T-cell (primary cell): ENCODE measurements around the gene GJA4. TPM values are rescaled to one million over a fixed set of nuclear protein-coding genes. Genes with fewer than 3 reads are reported as not detected.

Source experiments
- ATAC-seq, 4 experiments: fragments of 200-7000 bp in 3 of 4; fragments of 150-1000 bp in 1 of 4; cut with Tn5 transposase; replicated peaks in 1 of 4; 1 replicate in 3 of 4; 2 replicates in 1 of 4; pipeline ENCODE4 v1.10.0; 2021; ENCODE audit warnings: moderate library complexity in 3 of 4, mild to moderate bottlenecking in 2 of 4, moderate number of reproducible peaks in 1 of 4
- CTCF ChIA-PET, 2 donors: fragments of 300-600 bp; sonication (Branson Sonifier 250); formaldehyde crosslinking; loops; one replicate each; lab custom pipeline; 2022; ENCODE audit warnings: antibody characterized with exemption in 2 of 2; lab: Charles Lee
- POLR2A ChIA-PET, 2 donors: fragments of 300-600 bp; sonication (Branson Sonifier 250); formaldehyde crosslinking; loops; one replicate each; lab custom pipeline; 2022; ENCODE audit warnings: antibody characterized with exemption in 2 of 2; lab: Charles Lee
- DNase-seq, 35 experiments: peaks; one replicate each; pipeline versions ENCODE4 v3.0.0 to v3.0.0-alpha.2; 2013 to 2023
- H3K27ac ChIP-seq: one replicate; pipeline ENCODE4 v1.5.1; 2013; ENCODE audit warnings: low read length
- H3K27me3 ChIP-seq, 2 experiments: replicated peaks in 1 of 2; 1 replicate in 1 of 2; 2 replicates in 1 of 2; pipeline versions ENCODE4 v1.6.1 to v1.7.0; 2013; ENCODE audit warnings: low read length in 1 of 2, mixed read lengths in 1 of 2; ENCODE audit not compliant: control insufficient read depth in 2 of 2, insufficient read depth in 2 of 2; ENCODE audit errors: extremely low read depth in 1 of 2
- H3K36me3 ChIP-seq, 2 donors: 1 replicate in 1 of 2; 2 replicates in 1 of 2; pipeline versions ENCODE4 v1.6.1 to v1.7.0; 2013; ENCODE audit warnings: low read length in 1 of 2; ENCODE audit not compliant: control insufficient read depth in 2 of 2, insufficient read depth in 1 of 2; ENCODE audit errors: extremely low read depth in 1 of 2
- H3K4me1 ChIP-seq, 2 experiments: 1 replicate in 1 of 2; 2 replicates in 1 of 2; pipeline versions ENCODE4 v1.6.1 to v1.7.0; 2013; ENCODE audit warnings: low read length in 2 of 2, mixed read lengths in 1 of 2; ENCODE audit not compliant: insufficient read depth in 2 of 2, control insufficient read depth in 1 of 2; ENCODE audit errors: extremely low read depth in 1 of 2
- H3K4me3 ChIP-seq, 2 donors: 1 replicate in 1 of 2; 2 replicates in 1 of 2; pipeline versions ENCODE4 v1.5.1 to v1.7.0; 2013; ENCODE audit warnings: mild to moderate bottlenecking in 2 of 2, low read length in 1 of 2, moderate library complexity in 1 of 2; ENCODE audit not compliant: control insufficient read depth in 1 of 2; ENCODE audit errors: extremely low read depth in 1 of 2
- H3K9me3 ChIP-seq: 2 replicates; pipeline ENCODE4 v1.7.0; 2013
- H3K27ac Mint-ChIP-seq, 2 donors: one replicate each; pipeline ENCODE4 v1.8.0; 2020 to 2021; ENCODE audit warnings: mild to moderate bottlenecking in 2 of 2, mixed read lengths in 2 of 2
- H3K27me3 Mint-ChIP-seq, 2 donors: one replicate each; pipeline ENCODE4 v1.8.0; 2021 to 2022; ENCODE audit warnings: mixed read lengths in 2 of 2
- H3K36me3 Mint-ChIP-seq: one replicate; pipeline ENCODE4 v1.8.0; 2021; ENCODE audit warnings: mixed read lengths
- H3K4me1 Mint-ChIP-seq, 3 donors: one replicate each; pipeline ENCODE4 v1.8.0; 2020 to 2022; ENCODE audit warnings: mixed read lengths in 3 of 3, mild to moderate bottlenecking in 1 of 3
- H3K4me3 Mint-ChIP-seq, 3 donors: one replicate each; pipeline ENCODE4 v1.8.0; 2020 to 2022; ENCODE audit warnings: mild to moderate bottlenecking in 3 of 3, mixed read lengths in 3 of 3, moderate library complexity in 3 of 3
- H3K9me3 Mint-ChIP-seq, 3 donors: one replicate each; pipeline ENCODE4 v1.8.0; 2020 to 2022; ENCODE audit warnings: mixed read lengths in 3 of 3
- WGBS: methylation state at CpG from one replicate; pipeline ENCODE4 v1.1.5; 2013; ENCODE audit warnings: missing lambda C conversion rate; ENCODE audit not compliant: insufficient coverage; 5-methylcytosine and 5-hydroxymethylcytosine counted together
- total RNA-seq, 35 experiments: library from RNA in 6 of 35; stranded (reverse) in 6 of 35; fragments of 120-200 nt in 1 of 35; gene quantifications; one replicate each; pipeline versions ENCODE4 v1.2.1 to v1.2.4 and lab custom pipeline; 2013 to 2026

Gene GJA4
- total RNA-seq, 5 donors from 2014 or later (not counting 1 experiment from before 2014, with no cell fraction given), result not detected

- ATAC-seq, result no peak
- CTCF ChIA-PET, result no interaction called here
- peaks cover 7 to 68% of the 10 kb centered on the region in 2 experiments for H3K27me3 ChIP-seq
Observed at GRCh38 chr1:34780528-34780927, 12.3 kb upstream of the GJA4 start.

GRCh38 chr1:34781071-34781843 is 11.5 kb upstream of the GJA4 start, which contains the start of gene GJB3:
GJB3 (plus strand) TSS chr1:34781214; CDS start chr1:34784763, 3,549 bp downstream.
- Histone ChIP-seq H3K27ac (no peak within 1 kb of the TSS), H3K9me3 (no peaks in the 10 kb centered on the region), H3K36me3 (no peaks in the 10 kb centered on the region), H3K27me3 (peaks cover 7 to 76% of the 10 kb centered on the region in 2 experiments), H3K4me1 (peaks cover 0 to 11% of the 10 kb centered on the region in 2 experiments), H3K4me3 (peak within 1 kb of the TSS in 1 of 2 donors; percentile 38)
- DNase-seq (peak in 3 of 35 experiments; percentile 7 to 9 (median 7)), ATAC-seq (peak in 3 of 4 experiments; percentile 27 to 53 (median 48))
- H3K27ac Mint-ChIP-seq, result no peak within 1 kb of the TSS
- H3K4me3 Mint-ChIP-seq, result peak within 1 kb of the TSS in 1 of 3 donors; percentile 37
- ChIA-PET POLR2A (no interaction called here), CTCF (no interaction called here)
- 5% methylated on average over 60 of the region's 62 CpGs for WGBS
- no peaks in the 10 kb centered on the region for H3K9me3 Mint-ChIP-seq
- peaks cover 54 to 55% of the 10 kb centered on the region in 2 donors for H3K27me3 Mint-ChIP-seq
- H3K4me1 Mint-ChIP-seq, result peaks cover under 1 to 3% (median 2%) of the 10 kb centered on the region in 3 donors
- no peaks in the 10 kb centered on the region for H3K36me3 Mint-ChIP-seq

More at GRCh38 chr1:34780528-34780927, 12.3 kb upstream of the GJA4 start:
- H3K4me1 ChIP-seq, result peaks cover 0 to 9% of the 10 kb centered on the region in 2 experiments
- H3K9me3 Mint-ChIP-seq, result no peaks in the 10 kb centered on the region
- H3K36me3 Mint-ChIP-seq, result no peaks in the 10 kb centered on the region
- no peaks in the 10 kb centered on the region for H3K36me3 ChIP-seq
- DNase-seq, result no peak
- H3K27me3 Mint-ChIP-seq, result peaks cover 52 to 53% of the 10 kb centered on the region in 2 donors
- no peaks in the 10 kb centered on the region for H3K9me3 ChIP-seq
- H3K4me3 ChIP-seq, result no peak overlapping the region
- H3K4me1 Mint-ChIP-seq, result peaks cover 0 to 3% (median 2%) of the 10 kb centered on the region in 3 donors
- H3K27ac Mint-ChIP-seq, result no peak overlapping the region
- POLR2A ChIA-PET, result no interaction called here
- no peak overlapping the region for H3K27ac ChIP-seq
- no peak overlapping the region for H3K4me3 Mint-ChIP-seq
- 100% methylated on average over 1 of the region's 2 CpGs for WGBS

- Mint-ChIP-seq H3K4me1 (peaks cover 4 to 7% (median 6%) of the 10 kb centered on the region in 3 donors), H3K27me3 (peaks cover 57 to 61% of the 10 kb centered on the region in 2 donors), H3K9me3 (no peaks in the 10 kb centered on the region), H3K27ac (no peak overlapping the region), H3K4me3 (peak overlapping the region in 1 of 3 donors; percentile 37), H3K36me3 (no peaks in the 10 kb centered on the region)
- POLR2A ChIA-PET, result no interaction called here
- 25% methylated on average over 10 of the region's 18 CpGs for WGBS
- CTCF ChIA-PET, result no interaction called here
- no peak for DNase-seq
- H3K4me3 ChIP-seq, result no peak overlapping the region
- no peaks in the 10 kb centered on the region for H3K36me3 ChIP-seq
- no peak overlapping the region for H3K27ac ChIP-seq
- peaks cover 7 to 79% of the 10 kb centered on the region in 2 experiments for H3K27me3 ChIP-seq
- H3K4me1 ChIP-seq, result peaks cover 0 to 14% of the 10 kb centered on the region in 2 experiments
- no peak for ATAC-seq
- H3K9me3 ChIP-seq, result no peaks in the 10 kb centered on the region
Observed at GRCh38 chr1:34781844-34782391, 10.9 kb upstream of the GJA4 start.

- Mint-ChIP-seq H3K9me3 (no peaks in the 10 kb centered on the region), H3K27ac (no peak overlapping the region), H3K4me1 (peaks cover 4 to 7% (median 6%) of the 10 kb centered on the region in 3 donors), H3K4me3 (no peak overlapping the region), H3K36me3 (no peaks in the 10 kb centered on the region), H3K27me3 (peaks cover 42 to 43% of the 10 kb centered on the region in 2 donors)
- no peak overlapping the region for H3K27ac ChIP-seq
- H3K27me3 ChIP-seq, result peaks cover 7 to 80% of the 10 kb centered on the region in 2 experiments
- no peaks in the 10 kb centered on the region for H3K36me3 ChIP-seq
- no peaks in the 10 kb centered on the region for H3K9me3 ChIP-seq
- peaks cover 0 to 14% of the 10 kb centered on the region in 2 experiments for H3K4me1 ChIP-seq
- POLR2A ChIA-PET, result no interaction called here
- ATAC-seq, result no peak
- CTCF ChIA-PET, result interaction anchor here in 1 of 2 donors (1.3 kb wide), 1 partner anchor 68 kb away, joined by 6 read pairs; no protein-coding TSS in a partner anchor
- H3K4me3 ChIP-seq, result no peak overlapping the region
- no peak for DNase-seq
- WGBS, result 88% methylated on average over 28 of the region's 28 CpGs
Observed at GRCh38 chr1:34784751-34785221, 8.0 kb upstream of the GJA4 start.

- ATAC-seq (no peak), DNase-seq (no peak)
- H3K27me3 ChIP-seq, result peaks cover 5 to 75% of the 10 kb centered on the region in 2 experiments
- peaks cover 0 to 14% of the 10 kb centered on the region in 2 experiments for H3K4me1 ChIP-seq
- no peak overlapping the region for H3K4me3 ChIP-seq
- no peaks in the 10 kb centered on the region for H3K36me3 ChIP-seq
- H3K9me3 ChIP-seq, result no peaks in the 10 kb centered on the region
- Mint-ChIP-seq H3K27ac (no peak overlapping the region), H3K36me3 (no peaks in the 10 kb centered on the region), H3K27me3 (peaks cover 37 to 41% of the 10 kb centered on the region in 2 donors), H3K4me1 (peaks cover 4 to 7% (median 6%) of the 10 kb centered on the region in 3 donors), H3K4me3 (no peak overlapping the region), H3K9me3 (no peaks in the 10 kb centered on the region)
- 80% methylated on average over 14 of the region's 22 CpGs for WGBS
- POLR2A ChIA-PET, result no interaction called here
- CTCF ChIA-PET, result interaction anchor here in 1 of 2 donors (0.6 to 1.3 kb wide), 2 partner anchors 67 to 514 kb away, joined by 3 to 6 read pairs; no protein-coding TSS in a partner anchor
- H3K27ac ChIP-seq, result no peak overlapping the region
Observed at GRCh38 chr1:34785231-34785874, 7.4 kb upstream of the GJA4 start.
